HAP-1 (cell line): ENCODE data around the gene PHLDA1.
A peak's percentile ranks its signal among the peaks of the same experiment; 100 is the strongest.

Experiments used
- DNase-seq, 2 experiments: peaks; one replicate each; pipeline ENCODE4 v3.0.0-alpha.2; 2016 to 2020; ENCODE audit warnings: low spot score in 2 of 2
- H3K27me3 ChIP-seq: fragments of 250-450 bp; sonication (Bioruptor Pico); 2 replicates; pipeline ENCODE4 v1.5.1; 2020; ENCODE audit warnings: low read depth, mild to moderate bottlenecking, moderate library complexity
- H3K36me3 ChIP-seq: fragments of 250-450 bp; sonication (Bioruptor Pico); replicated peaks from 2 replicates; pipeline ENCODE4 v1.5.1; 2020; ENCODE audit warnings: mild to moderate bottlenecking
- H3K4me1 ChIP-seq: fragments of 250-450 bp; sonication (Bioruptor Pico); 2 replicates; pipeline ENCODE4 v1.5.1; 2020; ENCODE audit warnings: mild to moderate bottlenecking
- H3K4me3 ChIP-seq: fragments of 250-450 bp; sonication (Bioruptor Pico); 2 replicates; pipeline ENCODE4 v1.5.1; 2020; ENCODE audit warnings: mild to moderate bottlenecking, moderate library complexity
- H3K9me3 ChIP-seq: fragments of 250-450 bp; sonication (Bioruptor Pico); 2 replicates; pipeline ENCODE4 v1.5.1; 2020; ENCODE audit warnings: mild to moderate bottlenecking, moderate library complexity
- in situ Hi-C: fragments of 300-500 bp; cut with MboI; formaldehyde crosslinking; loops from 3 replicates; pipeline ENCODE4 v1.14.3; 2020; ENCODE audit warnings: low sequenced_read_pairs, inconsistent platforms, mixed read lengths

The PHLDA1 gene

GRCh38 chr12:76055393-76055792 lies 23.8 kb upstream of the PHLDA1 start:
- DNase-seq: peak; percentile 70 to 94
- Histone ChIP-seq H3K27me3 (no peaks in the 10 kb centered on the region), H3K36me3 (peaks cover 67% of the 10 kb centered on the region), H3K4me1 (peaks cover 15% of the 10 kb centered on the region), H3K9me3 (no peaks in the 10 kb centered on the region), H3K4me3 (no peak overlapping the region)
- in situ Hi-C loops: loop anchor here (25.0 kb wide), 1 partner anchor 407 kb away; no protein-coding TSS in a partner anchor

DNA sequence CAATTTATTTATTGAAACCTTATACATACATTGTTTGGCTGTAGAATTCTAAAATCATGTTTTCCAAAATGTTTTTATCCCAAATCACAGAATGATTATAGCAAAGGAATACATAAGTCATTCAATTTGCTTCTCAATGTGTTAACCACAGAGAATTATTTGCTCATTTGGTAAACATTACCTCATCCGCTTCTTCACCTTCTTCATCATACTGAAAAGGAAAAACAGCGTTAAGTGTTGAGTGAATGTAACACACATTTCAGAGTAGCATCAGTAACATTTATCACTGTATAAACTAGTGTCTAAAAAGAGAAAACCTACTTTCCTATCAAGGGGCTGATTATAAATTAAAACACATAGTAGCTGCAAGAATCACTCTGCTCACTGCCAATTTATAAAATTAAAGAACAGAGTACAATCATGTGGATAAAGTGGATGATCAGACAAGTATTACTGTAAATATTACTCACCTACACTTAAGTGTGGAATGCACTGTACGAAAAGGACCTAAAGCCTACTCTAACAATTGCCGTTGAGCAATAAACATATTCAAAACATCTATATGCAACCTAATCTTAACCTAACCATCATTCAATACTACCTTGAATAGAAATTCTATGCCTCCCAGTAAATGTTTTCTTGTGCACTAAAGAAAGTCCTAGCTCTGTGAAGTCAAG lies 18.1 kb upstream of the PHLDA1 start:
- Histone ChIP-seq H3K36me3 (peaks cover 82% of the 10 kb centered on the region), H3K27me3 (no peaks in the 10 kb centered on the region), H3K9me3 (no peaks in the 10 kb centered on the region), H3K4me1 (no peaks in the 10 kb centered on the region), H3K4me3 (no peak overlapping the region)
- no peak for DNase-seq
- in situ Hi-C loops: loop anchor here (25.0 kb wide), 1 partner anchor 413 kb away; no protein-coding TSS in a partner anchor

- Histone ChIP-seq H3K9me3 (no peaks in the 10 kb centered on the region), H3K4me1 (no peaks in the 10 kb centered on the region), H3K36me3 (peaks cover 62% of the 10 kb centered on the region), H3K4me3 (no peak overlapping the region), H3K27me3 (no peaks in the 10 kb centered on the region)
- no peak for DNase-seq
- in situ Hi-C loops: no loop called here
These were observed 16.2 kb upstream of the PHLDA1 start for GRCh38 chr12:76047742-76048141.

GRCh38 chr12:76047060-76047459 lies 15.5 kb upstream of the PHLDA1 start:
- no peak overlapping the region for H3K4me3 ChIP-seq
- peaks cover 59% of the 10 kb centered on the region for H3K36me3 ChIP-seq
- no peak for DNase-seq
- no peaks in the 10 kb centered on the region for H3K4me1 ChIP-seq
- no peaks in the 10 kb centered on the region for H3K27me3 ChIP-seq
- H3K9me3 ChIP-seq: no peaks in the 10 kb centered on the region
- in situ Hi-C loops: no loop called here

- Histone ChIP-seq H3K4me3 (no peak overlapping the region), H3K27me3 (no peaks in the 10 kb centered on the region), H3K36me3 (peaks cover 30% of the 10 kb centered on the region), H3K9me3 (no peaks in the 10 kb centered on the region), H3K4me1 (peaks cover 5% of the 10 kb centered on the region)
- in situ Hi-C loops: no loop called here
- no peak for DNase-seq
These were observed 11.8 kb upstream of the PHLDA1 start for GRCh38 chr12:76043377-76043776.

GRCh38 chr12:76042147-76042546 lies 10.6 kb upstream of the PHLDA1 start:
- Histone ChIP-seq H3K36me3 (peaks cover 23% of the 10 kb centered on the region), H3K4me3 (no peak overlapping the region), H3K9me3 (no peaks in the 10 kb centered on the region), H3K27me3 (no peaks in the 10 kb centered on the region), H3K4me1 (peaks cover 16% of the 10 kb centered on the region)
- DNase-seq: no peak
- in situ Hi-C loops: no loop called here

DNA sequence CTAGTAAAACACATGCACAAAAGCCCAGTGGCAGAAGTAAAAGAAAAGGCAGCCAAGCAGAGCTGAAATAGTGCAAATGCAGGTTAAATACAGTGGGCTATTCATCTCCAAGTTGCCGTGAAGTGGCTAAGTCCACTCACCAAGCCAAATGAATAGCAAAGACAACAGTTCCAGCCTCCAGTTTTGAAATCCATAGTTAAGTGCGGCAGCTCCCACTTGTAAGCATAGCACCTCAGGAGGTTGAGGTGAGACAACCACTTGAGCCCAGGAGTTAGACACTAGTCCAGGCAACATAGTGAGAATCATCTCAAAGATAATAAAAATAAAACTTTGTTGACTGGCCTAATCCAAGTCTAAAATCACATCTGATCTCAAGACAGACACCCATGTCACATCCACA lies 9.8 kb upstream of the PHLDA1 start:
- no peaks in the 10 kb centered on the region for H3K27me3 ChIP-seq
- in situ Hi-C loops: no loop called here
- peaks cover 16% of the 10 kb centered on the region for H3K4me1 ChIP-seq
- peaks cover 17% of the 10 kb centered on the region for H3K36me3 ChIP-seq
- H3K9me3 ChIP-seq: no peaks in the 10 kb centered on the region
- no peak for DNase-seq
- H3K4me3 ChIP-seq: no peak overlapping the region

DNA sequence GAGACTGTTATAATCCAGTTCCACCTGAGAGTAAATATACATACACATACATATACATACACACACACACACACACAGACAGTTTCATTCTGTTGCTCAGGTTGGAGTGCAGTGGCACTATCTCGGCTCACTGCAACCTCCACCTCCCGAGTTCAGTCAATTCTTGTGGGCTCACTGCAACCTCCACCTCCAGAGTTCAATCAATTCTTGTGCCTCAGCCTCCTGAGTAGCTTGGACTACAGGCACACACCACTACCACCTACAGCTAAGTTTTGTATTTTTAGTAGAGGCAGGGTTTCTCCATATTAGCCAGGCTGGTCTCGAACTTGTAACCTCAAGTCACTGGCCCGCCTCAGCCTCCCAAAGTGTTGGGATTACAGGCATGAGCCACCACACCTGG lies 8.9 kb upstream of the PHLDA1 start:
- no peak for DNase-seq
- no peak overlapping the region for H3K4me3 ChIP-seq
- peaks cover 16% of the 10 kb centered on the region for H3K4me1 ChIP-seq
- in situ Hi-C loops: no loop called here
- no peaks in the 10 kb centered on the region for H3K27me3 ChIP-seq
- no peaks in the 10 kb centered on the region for H3K9me3 ChIP-seq
- H3K36me3 ChIP-seq: peaks cover 9% of the 10 kb centered on the region

DNA sequence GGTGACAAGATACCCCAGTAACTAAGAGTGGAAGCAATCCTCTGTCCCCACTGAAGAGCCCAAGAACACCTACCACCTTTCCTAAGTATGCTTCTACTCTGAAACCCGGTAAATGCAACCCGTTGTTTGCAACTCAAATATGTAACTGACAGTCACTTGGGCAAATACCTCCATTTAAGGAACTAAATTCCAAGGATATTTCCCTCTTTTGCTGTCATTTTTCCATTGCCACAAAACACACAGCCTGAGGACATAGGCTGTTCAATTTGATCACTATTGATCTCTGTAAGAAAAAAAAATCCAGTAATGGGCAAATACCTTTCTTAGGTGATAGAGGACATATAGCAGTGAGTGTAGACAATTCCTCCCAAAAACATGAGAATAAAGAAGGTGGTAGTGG lies 6.6 kb upstream of the PHLDA1 start:
- Histone ChIP-seq H3K9me3 (no peaks in the 10 kb centered on the region), H3K4me1 (peaks cover 16% of the 10 kb centered on the region), H3K4me3 (no peak overlapping the region), H3K36me3 (peaks cover 4% of the 10 kb centered on the region; the same call in 1 of the 2 replicates), H3K27me3 (no peaks in the 10 kb centered on the region)
- DNase-seq: no peak
- in situ Hi-C loops: no loop called here

GRCh38 chr12:76037130-76038103 lies 5.8 kb upstream of the PHLDA1 start:
- H3K4me1 ChIP-seq: peaks cover 16% of the 10 kb centered on the region
- peak; percentile 54 to 85 for DNase-seq
- no peaks in the 10 kb centered on the region for H3K27me3 ChIP-seq
- in situ Hi-C loops: no loop called here
- H3K36me3 ChIP-seq: peaks cover under 1% of the 10 kb centered on the region; the same call in 1 of the 2 replicates
- no peak overlapping the region for H3K4me3 ChIP-seq
- H3K9me3 ChIP-seq: no peaks in the 10 kb centered on the region

DNA sequence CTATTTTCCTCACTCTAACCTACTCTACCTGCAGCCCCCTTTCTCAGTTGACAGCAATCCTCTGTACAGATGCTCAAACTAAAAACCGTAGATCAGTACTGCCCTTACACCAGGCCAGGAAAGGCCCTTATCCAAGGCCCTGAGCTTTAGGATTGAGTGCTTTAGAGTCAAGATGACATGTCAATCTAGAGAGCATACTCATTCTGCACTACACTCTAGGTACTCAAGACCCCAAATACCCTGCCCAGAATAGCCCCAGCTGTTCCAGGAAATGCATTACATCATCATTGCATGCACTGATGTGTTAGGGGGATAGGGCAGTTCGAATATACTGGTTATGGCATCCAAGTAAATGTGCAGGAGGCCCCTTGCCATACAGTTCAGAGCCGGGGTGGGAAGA lies 3.5 kb upstream of the PHLDA1 start:
- in situ Hi-C loops: no loop called here

DNA sequence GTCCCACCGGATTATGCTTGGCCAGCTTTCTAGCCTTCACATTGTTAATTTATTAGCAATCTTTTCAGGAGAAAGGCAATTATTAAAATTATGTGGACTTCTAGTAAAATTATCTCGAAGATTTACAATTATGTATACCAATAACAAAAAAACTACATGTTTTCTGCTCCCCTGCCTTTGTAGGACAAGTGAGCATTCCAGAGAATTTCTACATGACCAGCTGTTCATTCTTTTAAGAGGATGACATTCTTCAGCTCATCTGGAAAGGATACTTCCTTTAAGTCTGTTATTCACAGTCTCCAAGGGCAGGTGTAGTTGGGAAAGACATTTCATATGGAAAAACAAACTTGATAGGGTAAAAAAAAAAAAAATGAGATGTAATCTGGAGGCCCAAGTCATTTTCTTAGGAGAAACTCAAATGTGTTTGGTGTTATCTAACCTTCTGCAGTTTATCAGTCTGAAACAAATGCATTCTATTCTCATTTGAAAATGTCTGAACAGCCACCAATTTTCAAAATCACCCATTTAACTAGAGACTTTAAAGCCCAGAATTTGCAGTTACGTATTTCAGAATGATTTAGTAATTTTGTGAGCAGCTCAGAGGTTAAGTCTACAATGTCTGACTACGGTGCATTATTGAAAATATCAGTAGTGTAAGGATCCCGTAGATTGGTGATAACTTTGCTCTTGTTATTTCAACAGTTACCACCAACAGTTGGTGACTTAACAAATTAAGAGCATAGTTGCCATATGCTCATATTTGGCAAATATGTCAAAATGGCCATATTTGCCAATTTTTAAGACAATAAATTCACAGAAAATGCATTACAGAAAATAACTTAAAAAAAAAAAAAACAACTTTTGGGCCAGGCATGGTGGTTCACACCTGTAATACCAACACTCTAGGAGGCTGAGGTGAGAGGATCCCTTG lies 1.8 kb upstream of the PHLDA1 start:
- Histone ChIP-seq H3K4me1 (peaks cover 13% of the 10 kb centered on the region), H3K9me3 (no peaks in the 10 kb centered on the region), H3K36me3 (no peaks in the 10 kb centered on the region), H3K27me3 (no peaks in the 10 kb centered on the region), H3K4me3 (no peak overlapping the region)
- no peak for DNase-seq
- in situ Hi-C loops: loop anchor here (5.0 kb wide), 1 partner anchor 521 kb away; the partner anchor contains the start of gene KRR1

More for the DNA sequence above, 3.5 kb upstream of the PHLDA1 start:
- no peaks in the 10 kb centered on the region for H3K36me3 ChIP-seq
- no peaks in the 10 kb centered on the region for H3K9me3 ChIP-seq
- no peaks in the 10 kb centered on the region for H3K27me3 ChIP-seq
- H3K4me3 ChIP-seq: no peak overlapping the region
- peaks cover 19% of the 10 kb centered on the region for H3K4me1 ChIP-seq
- DNase-seq: no peak
